Stimulated activated naive CD8-positive, alpha-beta T cell treated with anti-CD3 and anti-CD28 coated beads, Interleukin-15, Interleukin-2, amounts not matched to agents 100 ng/mL and 50 ng/mL, for 24 hours (primary cell): ENCODE data around the gene PRPH.
"Not testable (repeated sequence)": the region's sequence is repeated elsewhere in the genome, so short reads cannot be mapped to it uniquely, and the experiment has no call there.

Experiments used
- H3K27ac Mint-ChIP-seq: one replicate; pipeline ENCODE4 v1.8.0; 2021; ENCODE audit warnings: mild to moderate bottlenecking, mixed read lengths
- H3K27me3 Mint-ChIP-seq: one replicate; pipeline ENCODE4 v1.8.0; 2021; ENCODE audit warnings: mixed read lengths
- H3K36me3 Mint-ChIP-seq: one replicate; pipeline ENCODE4 v1.8.0; 2021; ENCODE audit warnings: low read depth, mixed read lengths
- H3K4me1 Mint-ChIP-seq: one replicate; pipeline ENCODE4 v1.8.0; 2021; ENCODE audit warnings: low read depth, mixed read lengths
- H3K4me3 Mint-ChIP-seq: one replicate; pipeline ENCODE4 v1.8.0; 2021; ENCODE audit warnings: mild to moderate bottlenecking, mixed read lengths
- H3K9me3 Mint-ChIP-seq: one replicate; pipeline ENCODE4 v1.8.0; 2021; ENCODE audit warnings: mixed read lengths

PRPH gene

DNA sequence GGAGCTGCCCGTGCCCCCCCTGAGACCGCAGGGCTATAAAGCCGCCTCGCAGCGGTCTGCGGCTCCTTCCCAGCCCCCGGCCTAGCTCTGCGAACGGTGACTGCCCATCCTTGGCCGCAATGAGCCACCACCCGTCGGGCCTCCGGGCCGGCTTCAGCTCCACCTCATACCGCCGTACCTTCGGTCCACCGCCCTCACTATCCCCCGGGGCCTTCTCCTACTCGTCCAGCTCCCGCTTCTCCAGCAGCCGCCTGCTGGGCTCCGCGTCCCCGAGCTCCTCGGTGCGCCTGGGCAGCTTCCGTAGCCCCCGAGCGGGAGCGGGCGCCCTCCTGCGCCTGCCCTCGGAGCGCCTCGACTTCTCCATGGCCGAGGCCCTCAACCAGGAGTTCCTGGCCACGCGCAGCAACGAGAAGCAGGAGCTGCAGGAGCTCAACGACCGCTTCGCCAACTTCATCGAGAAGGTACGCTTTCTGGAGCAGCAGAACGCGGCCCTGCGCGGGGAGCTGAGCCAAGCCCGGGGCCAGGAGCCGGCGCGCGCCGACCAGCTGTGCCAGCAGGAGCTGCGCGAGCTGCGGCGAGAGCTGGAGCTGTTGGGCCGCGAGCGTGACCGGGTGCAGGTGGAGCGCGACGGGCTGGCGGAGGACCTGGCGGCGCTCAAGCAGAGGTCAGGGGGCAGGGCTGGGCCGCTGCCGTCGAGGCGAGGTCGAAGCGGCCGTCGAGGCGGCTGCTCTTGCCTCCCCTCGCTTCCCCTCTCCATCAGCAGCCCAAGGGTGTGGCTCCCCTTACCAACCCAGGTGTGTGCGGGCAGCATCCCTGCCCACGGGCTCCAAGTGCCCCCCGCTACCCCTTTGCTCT, at the start of gene PRPH:
Gene PRPH, plus strand, starts transcription at position 66 of the 855 bp plus-strand sequence. Its CDS starts 54 bp downstream, at position 120.
- H3K27ac Mint-ChIP-seq, result no peak within 1 kb of the TSS
- no peaks in the 10 kb centered on the region for H3K9me3 Mint-ChIP-seq
- no peak within 1 kb of the TSS for H3K4me3 Mint-ChIP-seq
- no peaks in the 10 kb centered on the region for H3K36me3 Mint-ChIP-seq
- peaks cover 19% of the 10 kb centered on the region for H3K4me1 Mint-ChIP-seq
- H3K27me3 Mint-ChIP-seq, result peaks cover 51% of the 10 kb centered on the region

GRCh38 chr12:49251357-49251756, 43.6 kb upstream of the PRPH start:
- peaks cover 7% of the 10 kb centered on the region for H3K4me1 Mint-ChIP-seq
- H3K27me3 Mint-ChIP-seq, result no peaks in the 10 kb centered on the region
- no peak overlapping the region for H3K4me3 Mint-ChIP-seq
- no peaks in the 10 kb centered on the region for H3K36me3 Mint-ChIP-seq
- no peak overlapping the region for H3K27ac Mint-ChIP-seq
- no peaks in the 10 kb centered on the region for H3K9me3 Mint-ChIP-seq

GRCh38 chr12:49253033-49253623, 41.8 kb upstream of the PRPH start:
- H3K9me3 Mint-ChIP-seq, result no peaks in the 10 kb centered on the region
- H3K36me3 Mint-ChIP-seq, result no peaks in the 10 kb centered on the region
- H3K4me3 Mint-ChIP-seq, result no peak overlapping the region
- no peak overlapping the region for H3K27ac Mint-ChIP-seq
- no peaks in the 10 kb centered on the region for H3K27me3 Mint-ChIP-seq
- H3K4me1 Mint-ChIP-seq, result peaks cover 7% of the 10 kb centered on the region

DNA sequence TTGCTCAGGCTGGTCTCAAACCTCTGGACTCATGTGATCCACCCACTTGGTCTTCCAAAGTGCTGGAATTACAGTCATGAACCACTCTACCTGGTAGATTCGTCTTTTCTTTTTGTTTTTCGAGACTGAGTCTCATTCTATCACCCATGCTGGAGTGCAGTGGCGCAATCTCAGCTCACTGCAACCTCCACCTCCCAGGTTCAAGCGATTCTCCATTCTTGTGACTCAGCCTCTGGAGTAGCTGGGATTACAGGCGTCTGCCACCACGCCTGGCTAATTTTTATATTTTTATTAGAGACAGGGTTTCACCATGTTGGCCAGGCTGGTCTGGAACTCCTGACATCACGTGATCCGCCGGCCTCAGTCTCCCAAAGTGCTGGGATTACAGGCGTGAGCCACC, 39.5 kb upstream of the PRPH start:
- H3K27ac Mint-ChIP-seq, H3K4me1 Mint-ChIP-seq, H3K9me3 Mint-ChIP-seq, H3K4me3 Mint-ChIP-seq, H3K36me3 Mint-ChIP-seq, H3K27me3 Mint-ChIP-seq: not testable (repeated sequence)

GRCh38 chr12:49255857-49256637, 38.9 kb upstream of the PRPH start:
- H3K36me3 Mint-ChIP-seq, result no peaks in the 10 kb centered on the region
- H3K9me3 Mint-ChIP-seq, result no peaks in the 10 kb centered on the region
- no peak overlapping the region for H3K27ac Mint-ChIP-seq
- no peak overlapping the region for H3K4me3 Mint-ChIP-seq
- no peaks in the 10 kb centered on the region for H3K27me3 Mint-ChIP-seq
- peaks cover 7% of the 10 kb centered on the region for H3K4me1 Mint-ChIP-seq

- not testable (repeated sequence) for H3K4me1 Mint-ChIP-seq, H3K9me3 Mint-ChIP-seq, H3K27me3 Mint-ChIP-seq, H3K4me3 Mint-ChIP-seq, H3K36me3 Mint-ChIP-seq, H3K27ac Mint-ChIP-seq
Observed at GRCh38 chr12:49257508-49258184, 37.3 kb upstream of the PRPH start.

GRCh38 chr12:49259452-49259851, 35.5 kb upstream of the PRPH start:
- Mint-ChIP-seq H3K36me3 (no peaks in the 10 kb centered on the region), H3K27me3 (peaks cover 3% of the 10 kb centered on the region), H3K4me3 (no peak overlapping the region), H3K4me1 (peaks cover 11% of the 10 kb centered on the region), H3K27ac (no peak overlapping the region), H3K9me3 (no peaks in the 10 kb centered on the region)

DNA sequence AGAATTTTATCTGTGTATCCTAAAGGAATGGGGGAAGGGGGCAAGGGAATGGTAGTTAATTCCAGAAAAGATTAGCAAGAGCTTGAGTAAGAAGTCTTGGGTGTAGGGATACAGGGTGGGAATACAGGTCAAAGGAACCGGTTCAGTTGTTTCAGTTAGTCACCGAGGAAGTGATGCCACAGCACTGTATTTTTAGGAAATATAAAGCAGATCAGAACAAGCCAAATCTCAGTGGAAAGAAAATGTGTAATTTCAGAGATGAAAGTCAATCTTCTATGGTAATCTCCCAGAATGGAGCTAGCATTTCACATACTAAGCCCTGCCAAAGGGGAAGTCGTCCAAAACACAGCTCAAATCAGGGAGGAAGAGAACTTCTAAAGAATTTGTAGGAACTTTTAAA, 34.8 kb upstream of the PRPH start:
- no peak overlapping the region for H3K27ac Mint-ChIP-seq
- no peak overlapping the region for H3K4me3 Mint-ChIP-seq
- peaks cover 3% of the 10 kb centered on the region for H3K27me3 Mint-ChIP-seq
- no peaks in the 10 kb centered on the region for H3K9me3 Mint-ChIP-seq
- no peaks in the 10 kb centered on the region for H3K36me3 Mint-ChIP-seq
- H3K4me1 Mint-ChIP-seq, result peaks cover 11% of the 10 kb centered on the region

- Mint-ChIP-seq H3K36me3 (peaks cover 5% of the 10 kb centered on the region), H3K27ac (no peak overlapping the region), H3K4me1 (peaks cover 16% of the 10 kb centered on the region), H3K9me3 (no peaks in the 10 kb centered on the region), H3K4me3 (no peak overlapping the region), H3K27me3 (peaks cover 3% of the 10 kb centered on the region)
Observed at GRCh38 chr12:49260571-49261363, 34.2 kb upstream of the PRPH start.

DNA sequence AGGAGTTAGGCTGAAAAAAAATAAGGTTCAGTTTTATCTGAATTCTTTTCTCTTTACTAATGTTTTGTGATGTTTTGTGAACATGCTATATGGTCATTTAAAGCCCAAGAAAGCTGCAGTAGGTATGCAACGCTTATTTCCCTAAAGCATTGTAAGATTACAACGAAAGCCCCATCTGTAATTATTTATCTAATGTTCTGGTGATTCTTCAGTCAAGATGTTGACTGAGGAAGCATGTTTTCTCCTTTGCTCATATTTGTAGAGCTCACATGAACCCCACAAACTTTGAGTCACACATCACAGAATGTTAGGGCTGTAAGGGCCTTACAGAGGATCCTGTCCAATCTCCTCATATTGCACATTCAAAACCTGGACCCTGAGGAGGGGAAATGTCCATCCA, 33.2 kb upstream of the PRPH start:
- Mint-ChIP-seq H3K4me1 (peaks cover 22% of the 10 kb centered on the region), H3K4me3 (no peak overlapping the region), H3K27ac (no peak overlapping the region), H3K36me3 (peaks cover 10% of the 10 kb centered on the region), H3K9me3 (no peaks in the 10 kb centered on the region), H3K27me3 (peaks cover 3% of the 10 kb centered on the region)

DNA sequence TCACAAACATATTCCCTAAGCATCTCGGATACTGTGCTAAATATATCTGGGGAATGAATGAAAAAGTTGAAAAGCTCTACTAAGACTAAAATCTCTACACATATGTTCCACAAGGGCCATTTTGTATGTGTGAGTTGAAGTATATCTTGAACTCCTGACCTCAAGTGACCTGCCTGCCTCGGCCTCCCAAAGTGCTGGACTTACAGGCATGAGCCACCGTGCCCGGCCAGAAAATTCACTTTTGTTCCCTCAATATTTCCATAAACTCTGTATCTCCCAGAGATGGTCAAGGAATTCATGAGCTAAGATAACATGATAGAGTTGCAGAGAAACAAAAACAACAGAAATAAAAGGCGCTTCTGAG, 31.6 kb upstream of the PRPH start:
- H3K27ac Mint-ChIP-seq, result no peak overlapping the region
- no peaks in the 10 kb centered on the region for H3K9me3 Mint-ChIP-seq
- peaks cover 23% of the 10 kb centered on the region for H3K36me3 Mint-ChIP-seq
- H3K4me1 Mint-ChIP-seq, result peaks cover 38% of the 10 kb centered on the region
- peaks cover 3% of the 10 kb centered on the region for H3K27me3 Mint-ChIP-seq
- peak overlapping the region; percentile 88 for H3K4me3 Mint-ChIP-seq

DNA sequence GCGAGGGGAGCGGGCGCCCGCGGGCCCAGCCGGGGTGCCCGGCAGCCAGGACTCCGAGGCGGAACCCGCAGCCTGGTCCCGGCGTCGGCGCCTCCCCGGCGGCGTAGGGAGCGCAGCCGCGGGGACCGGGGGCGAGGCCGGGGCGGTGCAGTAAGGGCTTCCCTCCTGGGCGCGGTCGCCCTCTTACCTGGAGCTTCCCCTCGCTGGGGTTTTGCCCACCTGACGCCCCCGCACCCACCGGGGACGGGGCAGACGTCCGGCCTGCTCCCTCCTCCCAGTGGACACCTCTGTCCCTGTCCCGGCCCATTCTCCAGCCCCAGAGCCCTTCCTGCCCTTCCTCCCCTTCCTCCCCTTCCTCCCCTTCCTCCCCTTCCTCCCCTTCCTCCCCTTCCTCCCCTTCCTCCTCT, 30.5 kb upstream of the PRPH start:
- Mint-ChIP-seq H3K27me3 (peaks cover 3% of the 10 kb centered on the region), H3K36me3 (peaks cover 34% of the 10 kb centered on the region), H3K4me3 (peak overlapping the region; percentile 94), H3K9me3 (no peaks in the 10 kb centered on the region), H3K4me1 (peaks cover 49% of the 10 kb centered on the region), H3K27ac (peak overlapping the region; percentile 71)

- peaks cover 49% of the 10 kb centered on the region for H3K4me1 Mint-ChIP-seq
- H3K27me3 Mint-ChIP-seq, result peaks cover 3% of the 10 kb centered on the region
Observed at GRCh38 chr12:49264873-49265792, 29.8 kb upstream of the PRPH start, which contains the start of gene TUBA1C. TUBA1C (plus strand) TSS chr12:49265082; CDS start chr12:49265182, 100 bp downstream.

More at GRCh38 chr12:49264873-49265792, 29.8 kb upstream of the PRPH start, which contains the start of gene TUBA1C:
- H3K36me3 Mint-ChIP-seq, result peaks cover 41% of the 10 kb centered on the region
- H3K27ac Mint-ChIP-seq, result peak within 1 kb of the TSS; percentile 98
- no peaks in the 10 kb centered on the region for H3K9me3 Mint-ChIP-seq
- H3K4me3 Mint-ChIP-seq, result peak within 1 kb of the TSS; percentile 94
